ENCODE measurements around the gene SNRPF.
A peak's percentile ranks its signal among the peaks of the same experiment; 100 is the strongest.
"Not testable (repeated sequence)": the region's sequence is repeated elsewhere in the genome, so short reads cannot be mapped to it uniquely, and the experiment has no call there.

Gene SNRPF

DNA sequence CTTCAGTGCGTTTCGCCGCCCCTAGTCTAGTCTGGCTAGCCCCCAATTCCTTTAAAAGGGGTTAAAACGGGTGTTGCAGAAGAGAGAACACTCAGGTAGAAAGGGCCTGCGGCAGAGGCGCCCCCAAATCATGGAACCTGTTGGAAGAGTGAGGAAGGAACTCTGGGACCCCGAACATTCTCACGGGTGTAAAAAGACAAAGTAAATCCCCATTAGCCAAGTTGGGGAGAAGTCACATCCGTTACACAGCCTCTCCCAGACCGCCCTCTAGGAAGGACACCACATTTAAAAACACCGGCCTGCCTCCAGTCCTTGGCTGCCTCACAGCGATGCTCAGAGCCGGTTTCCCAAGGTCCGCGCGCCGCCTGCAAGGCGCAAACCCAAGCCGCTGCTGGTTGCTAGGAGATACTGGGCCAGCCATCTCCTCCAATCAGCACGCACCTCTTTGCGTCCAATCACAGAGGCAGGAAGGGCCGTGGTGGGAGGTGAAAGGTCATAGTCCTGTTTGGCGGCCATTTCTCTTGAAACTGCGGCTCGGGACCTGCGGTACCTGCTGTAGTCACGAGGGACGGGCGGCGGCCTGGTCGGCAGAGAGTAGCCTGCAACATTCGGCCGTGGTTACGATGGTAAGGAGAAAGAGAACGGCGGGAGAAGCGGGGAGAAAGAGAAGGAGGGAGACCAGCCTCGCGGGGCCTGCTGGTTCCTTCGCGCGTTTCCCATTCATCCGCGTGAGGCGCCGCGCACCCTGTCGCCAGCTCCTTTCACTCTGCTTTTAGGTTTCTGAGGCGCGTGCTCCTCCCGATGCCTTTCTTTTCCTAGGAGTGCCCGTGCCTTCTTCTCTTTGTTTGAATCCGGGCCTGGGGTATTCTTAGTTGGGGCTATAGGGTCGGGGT lies at the start of gene SNRPF:
Gene SNRPF, plus strand, starts transcription at position 502 of the 893 bp plus-strand sequence. Its CDS starts 122 bp downstream, at position 624.
- peak; percentile 88 for DNase-seq (ENCODE audit: low read depth)

DNA sequence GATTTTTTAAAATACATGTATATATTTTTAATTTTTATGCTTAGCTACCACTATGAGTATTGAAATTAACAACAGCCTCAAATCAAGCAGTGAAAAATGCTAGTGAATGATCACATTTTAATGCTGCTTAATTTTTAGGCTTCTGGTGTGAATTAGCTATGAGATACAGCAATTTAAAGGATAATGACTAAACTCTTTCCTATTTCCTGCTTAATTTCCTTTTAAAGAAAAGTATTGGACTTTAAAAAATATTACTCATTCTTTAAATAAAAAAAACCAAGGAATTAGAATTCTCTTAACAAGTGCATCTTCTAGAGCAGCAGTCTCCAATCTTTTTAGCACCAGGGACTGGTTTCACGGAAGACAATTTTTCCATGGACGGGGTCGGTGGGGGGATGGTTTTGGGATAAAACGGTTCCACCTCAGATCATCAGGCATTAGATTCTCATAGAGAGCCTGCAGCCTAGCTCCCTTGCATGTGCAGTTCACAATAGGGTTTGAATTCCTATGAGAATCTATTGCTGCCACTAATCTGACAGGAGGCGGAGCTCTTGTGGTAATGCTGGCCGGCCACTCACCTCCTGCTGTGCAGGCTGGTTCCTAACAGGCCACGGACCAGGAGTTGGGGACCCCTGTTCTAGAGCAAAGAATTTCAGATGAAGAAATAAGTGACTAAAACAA lies 49.6 kb upstream of the SNRPF start:
- no peak for DNase-seq (ENCODE audit: low read depth)

DNA sequence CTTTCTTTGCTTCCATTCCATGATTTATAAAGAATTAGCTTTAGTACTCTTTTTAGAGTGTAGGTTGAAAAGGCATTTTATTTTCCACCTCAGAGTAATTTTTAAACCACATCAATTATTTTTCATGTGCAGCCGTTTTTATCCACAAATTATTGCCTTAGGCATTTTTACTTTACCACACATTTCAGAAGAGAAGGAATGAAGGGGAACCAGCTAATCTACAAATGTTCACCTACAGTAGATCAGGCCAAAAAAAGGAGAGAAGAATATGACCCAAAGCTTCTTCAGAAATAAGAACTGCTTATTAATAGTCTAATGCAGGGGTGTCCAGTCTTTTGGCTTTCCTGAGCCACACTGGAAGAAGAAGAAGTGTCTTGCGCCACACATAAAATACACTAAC lies 48.3 kb upstream of the SNRPF start:
- no peak for DNase-seq (ENCODE audit: low read depth)

- DNase-seq (ENCODE audit: low read depth) = not testable (repeated sequence)
These were observed 46.6 kb upstream of the SNRPF start for GRCh38 chr12:95812155-95812554.

GRCh38 chr12:95815632-95816212 lies 43.0 kb upstream of the SNRPF start:
- DNase-seq (ENCODE audit: low read depth) = no peak

GRCh38 chr12:95820096-95820703 lies 38.6 kb upstream of the SNRPF start:
- no peak for DNase-seq (ENCODE audit: low read depth)

- no peak for DNase-seq (ENCODE audit: low read depth)
These were observed 29.4 kb upstream of the SNRPF start for GRCh38 chr12:95829395-95829794.

GRCh38 chr12:95830335-95831089 lies 28.2 kb upstream of the SNRPF start:
- DNase-seq (ENCODE audit: low read depth) = no peak

- DNase-seq (ENCODE audit: low read depth) = no peak
These were observed 24.2 kb upstream of the SNRPF start for GRCh38 chr12:95834572-95834971.

DNA sequence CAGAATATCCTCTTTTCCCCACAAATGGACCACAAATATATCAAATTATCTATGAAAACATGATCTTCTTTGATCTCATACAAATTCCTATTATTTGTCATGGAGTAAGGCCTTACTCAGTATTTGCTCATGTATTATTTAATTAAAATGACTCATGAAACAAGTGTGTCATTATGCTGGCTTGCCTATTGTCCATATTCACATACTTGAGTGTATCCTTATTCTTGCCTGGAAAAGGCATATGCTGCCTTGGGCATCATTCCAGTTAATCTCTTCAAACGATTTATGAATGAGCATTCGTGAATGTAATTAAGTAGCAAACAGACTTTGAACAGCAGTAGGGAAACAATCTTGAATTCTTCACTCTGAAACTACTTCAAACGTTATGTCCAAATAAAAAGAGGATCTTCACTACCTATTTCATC lies 22.6 kb upstream of the SNRPF start:
- no peak for DNase-seq (ENCODE audit: low read depth)

- DNase-seq (ENCODE audit: low read depth) = no peak
These were observed 22.0 kb upstream of the SNRPF start for GRCh38 chr12:95836630-95837239.

DNA sequence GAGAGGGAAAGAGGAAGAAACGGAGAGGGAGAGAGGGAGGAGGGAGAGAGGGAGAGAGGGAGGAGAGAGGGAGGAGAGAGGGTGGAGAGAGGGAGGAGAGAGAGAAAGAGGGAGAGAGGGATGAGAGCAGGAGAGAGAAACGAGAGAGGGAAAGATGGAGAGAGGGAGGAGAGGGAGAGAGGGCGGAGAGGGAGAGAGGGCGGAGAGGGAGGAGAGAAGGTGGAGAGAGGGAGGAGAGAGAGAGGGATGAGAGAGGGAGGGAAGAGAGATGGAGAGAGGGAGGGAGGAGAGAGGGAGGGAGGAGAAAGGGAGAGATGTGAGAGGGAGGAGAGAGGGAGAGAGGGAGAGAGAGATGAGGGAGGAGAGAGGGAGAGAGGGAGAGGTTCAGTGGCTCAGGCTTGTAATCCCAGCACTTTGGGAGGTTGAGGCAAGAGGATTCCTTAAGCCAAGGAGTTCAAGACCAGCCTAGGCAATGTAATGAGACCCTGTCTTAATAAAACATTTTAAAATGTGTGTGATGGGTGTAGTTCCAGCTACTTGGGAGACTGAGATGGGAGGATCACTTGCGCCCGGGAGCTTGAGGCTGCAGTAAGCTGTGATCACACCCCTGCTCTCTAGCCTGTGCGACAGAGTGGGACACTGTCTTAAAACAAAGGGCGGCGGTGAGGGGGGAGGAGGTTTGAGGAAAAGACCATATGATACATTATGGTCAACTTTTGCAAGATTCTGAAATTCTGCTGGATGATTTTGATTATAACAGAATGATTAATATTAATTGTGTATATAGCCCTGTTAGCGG lies 21.3 kb upstream of the SNRPF start:
- DNase-seq (ENCODE audit: low read depth) = no peak

DNA sequence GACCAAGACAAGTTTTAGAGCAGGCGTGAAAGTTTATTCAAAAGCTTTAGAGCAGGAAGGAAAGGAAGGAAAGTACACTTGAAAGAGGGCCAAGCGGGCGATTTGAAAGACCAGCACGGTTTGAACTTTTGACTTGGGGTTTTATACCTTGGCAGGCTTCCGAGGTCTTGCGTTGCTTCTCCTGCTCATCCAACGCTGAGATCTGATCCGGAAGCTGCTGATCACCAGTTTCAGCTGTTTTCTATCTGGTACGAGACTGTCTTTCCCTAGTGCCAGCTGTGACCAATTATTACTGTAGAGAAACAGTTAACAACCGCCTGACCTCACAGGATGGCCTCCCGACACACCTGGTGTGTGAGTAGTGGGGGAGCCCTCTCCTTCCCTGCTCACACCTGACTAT lies 20.6 kb upstream of the SNRPF start:
- DNase-seq (ENCODE audit: low read depth) = no peak

GRCh38 chr12:95842426-95842825 lies 16.3 kb upstream of the SNRPF start:
- DNase-seq (ENCODE audit: low read depth) = not testable (repeated sequence)

DNA sequence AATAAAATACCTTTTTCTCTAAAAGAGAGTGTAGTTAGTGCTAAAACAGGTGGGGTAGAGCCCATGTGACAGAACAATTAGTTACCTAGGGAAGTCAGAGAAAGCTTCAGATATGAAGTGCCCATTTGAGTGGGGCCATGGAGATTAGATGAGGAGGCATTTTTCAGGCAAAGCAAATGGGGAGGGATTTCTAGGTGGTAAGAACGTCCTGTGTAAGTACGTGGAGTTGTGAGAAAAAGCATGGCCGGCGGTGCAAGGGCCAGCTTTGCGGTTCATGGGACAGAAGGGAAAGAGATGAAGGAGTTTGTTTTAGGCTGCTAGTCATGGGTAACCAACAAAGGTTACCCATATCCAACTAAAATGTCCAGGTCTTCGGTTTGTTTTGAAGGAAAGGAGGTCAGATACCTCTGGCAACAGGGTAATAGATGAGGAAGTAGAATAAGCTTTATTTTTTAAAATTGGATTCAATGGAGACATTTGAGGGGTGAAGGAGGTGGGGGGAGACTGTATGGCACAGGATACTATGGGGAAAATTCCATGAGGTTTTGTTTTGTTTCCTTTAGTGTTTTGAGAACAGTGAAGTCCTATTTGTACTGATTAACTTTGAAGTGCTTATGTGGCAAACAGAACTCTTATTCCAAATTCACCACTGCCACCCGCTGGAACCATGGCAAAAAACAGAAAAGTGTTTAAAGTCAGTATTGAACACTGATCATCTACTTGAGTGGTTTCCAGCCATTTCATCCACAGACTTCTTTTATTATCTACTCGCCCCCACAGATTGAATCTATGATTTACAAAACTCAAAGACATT lies 10.0 kb upstream of the SNRPF start:
- DNase-seq (ENCODE audit: low read depth) = no peak

DNA sequence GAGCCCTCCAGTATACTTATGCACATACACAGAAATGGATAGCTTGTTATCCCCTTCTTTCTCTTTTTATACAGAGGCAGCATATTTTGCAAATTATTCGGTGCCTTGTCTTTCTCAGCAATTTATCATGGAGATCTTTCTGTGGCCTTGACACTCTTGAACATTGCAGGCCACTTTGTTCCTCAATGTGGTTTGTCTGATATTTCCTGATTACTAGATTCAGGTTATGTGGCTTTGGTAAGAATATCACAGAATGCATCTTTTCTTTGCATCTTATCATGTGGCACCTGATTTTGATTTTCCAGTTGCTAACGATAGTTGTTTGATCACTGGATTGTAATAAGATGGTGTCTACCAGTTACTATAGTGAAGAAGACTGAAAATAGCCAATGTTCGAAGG lies 7.1 kb upstream of the SNRPF start:
- DNase-seq (ENCODE audit: low read depth) = no peak

- DNase-seq (ENCODE audit: low read depth) = no peak
These were observed 6.6 kb upstream of the SNRPF start for GRCh38 chr12:95852133-95852532.

- no peak for DNase-seq (ENCODE audit: low read depth)
These were observed 1.6 kb upstream of the SNRPF start for GRCh38 chr12:95857156-95857555.

- no peak for DNase-seq (ENCODE audit: low read depth)
These were observed 953 bp upstream of the SNRPF start for GRCh38 chr12:95857799-95858198.

All from stimulated activated CD8-positive, alpha-beta memory T cell treated with anti-CD3 and anti-CD28 coated beads, Interleukin-15, amount 100 ng/mL, for 1 hour (primary cell).